Endothelial cell of umbilical vein (primary cell): ENCODE results near the gene CD226. TPM values are rescaled to one million over a fixed set of nuclear protein-coding genes. Genes with fewer than 3 reads are reported as not detected.

Experiments used
- BruUV-seq: library from RNA; stranded (reverse); fragments of 400-500 nt; replicated peaks from 2 replicates; lab custom pipeline; 2021; lab: Mats Ljungman, UMichigan
- CTCF ChIA-PET: fragments of 300-600, 350-600 bp; sonication (Branson Sonifier 250); formaldehyde crosslinking; loops from one replicate; lab custom pipeline; 2021; ENCODE audit warnings: antibody characterized with exemption, inconsistent platforms; lab: Charles Lee
- POLR2A ChIA-PET: fragments of 300-600, 350-600 bp; sonication (Branson Sonifier 250); formaldehyde crosslinking; loops from one replicate; lab custom pipeline; 2021; ENCODE audit warnings: antibody characterized with exemption, inconsistent platforms; lab: Charles Lee
- DNase-seq: peaks from one replicate; pipeline ENCODE4 v3.0.0-alpha.2; 2011; ENCODE audit warnings: low read depth, low spot score
- FAIRE-seq: peaks from 2 replicates; lab custom pipeline; 2011; peaks lifted over from hg19 to GRCh38; lab: Jason Lieb, UNC
- H2AFZ ChIP-seq: 2 replicates; pipeline ENCODE4 v1.6.0; 2012; ENCODE audit warnings: low read depth, low read length, control low read depth, inconsistent platforms
- H3K27ac ChIP-seq: 2 replicates; pipeline ENCODE4 v1.5.1; 2011; ENCODE audit warnings: low read depth, mild to moderate bottlenecking, control low read depth, low read length, moderate library complexity; ENCODE audit not compliant: insufficient read depth
- H3K27me3 ChIP-seq, 2 experiments: 2 replicates each; pipeline versions ENCODE4 v1.6.0 to v1.6.1; 2011; ENCODE audit warnings: low read length in 2 of 2, mixed read lengths in 1 of 2; ENCODE audit not compliant: control insufficient read depth in 2 of 2, insufficient read depth in 2 of 2
- H3K36me3 ChIP-seq, 2 experiments: 2 replicates in 1 of 2; 3 replicates in 1 of 2; pipeline ENCODE4 v1.5.1; 2011; ENCODE audit warnings: low read length in 2 of 2, mild to moderate bottlenecking in 1 of 2, moderate library complexity in 1 of 2; ENCODE audit not compliant: control insufficient read depth in 2 of 2, insufficient read depth in 2 of 2; ENCODE audit errors: extremely low read depth in 1 of 2
- H3K4me1 ChIP-seq: 3 replicates; pipeline ENCODE4 v1.5.1; 2011; ENCODE audit warnings: mild to moderate bottlenecking, low read length; ENCODE audit not compliant: control insufficient read depth, insufficient read depth; ENCODE audit errors: extremely low read depth
- H3K4me2 ChIP-seq: 2 replicates; pipeline ENCODE4 v1.6.1; 2011; ENCODE audit warnings: low read length, control low read depth, mixed read lengths; ENCODE audit not compliant: insufficient read depth
- H3K4me3 ChIP-seq, 3 experiments: fragments of 200-600 bp in 1 of 3; sonication (generic), shearing (Covaris generic) in 1 of 3; replicated peaks in 1 of 3; 2 replicates each; pipeline ENCODE4 v1.5.1; 2011 to 2016; ENCODE audit warnings: control low read depth in 3 of 3, low read length in 3 of 3, mild to moderate bottlenecking in 2 of 3, inconsistent platforms in 1 of 3, low read depth in 1 of 3, moderate library complexity in 1 of 3; ENCODE audit not compliant: insufficient read depth in 1 of 3
- H3K79me2 ChIP-seq: 2 replicates; pipeline ENCODE4 v1.6.0; 2012; ENCODE audit warnings: low read length, inconsistent platforms; ENCODE audit not compliant: control insufficient read depth, insufficient read depth
- H3K9ac ChIP-seq: replicated peaks from 2 replicates; pipeline ENCODE3; 2011; ENCODE audit warnings: low read length, control low read depth; ENCODE audit not compliant: insufficient read depth; ENCODE audit errors: extremely low read depth
- H3K9me1 ChIP-seq: replicated peaks from 3 replicates; pipeline ENCODE4 v1.6.0; 2011; ENCODE audit warnings: mild to moderate bottlenecking, low read length; ENCODE audit not compliant: control insufficient read depth, insufficient read depth; ENCODE audit errors: extremely low read depth
- H3K9me3 ChIP-seq: replicated peaks from 2 replicates; pipeline ENCODE4 v1.5.1; 2012; ENCODE audit warnings: low read length, inconsistent platforms; ENCODE audit not compliant: control insufficient read depth, insufficient read depth
- H4K20me1 ChIP-seq: replicated peaks from 2 replicates; pipeline ENCODE3; 2011; ENCODE audit warnings: mild to moderate bottlenecking, low read length; ENCODE audit not compliant: control insufficient read depth, insufficient read depth; ENCODE audit errors: extremely low read depth
- CTCF ChIP-seq, 2 donors: IDR thresholded peaks; 1 replicate in 1 of 2; 2 replicates in 1 of 2; pipeline ENCODE4 v1.5.1; 2011; ENCODE audit warnings: low read length in 2 of 2, mild to moderate bottlenecking in 2 of 2, moderate library complexity in 2 of 2, control low read depth in 1 of 2, inconsistent platforms in 1 of 2, low read depth in 1 of 2; ENCODE audit not compliant: insufficient read depth in 1 of 2; ENCODE audit errors: extremely low read depth in 1 of 2
- EZH2 ChIP-seq: IDR thresholded peaks from 2 replicates; pipeline ENCODE4 v1.6.1; 2012; ENCODE audit warnings: borderline replicate concordance, low read depth, mild to moderate bottlenecking, moderate library complexity, low read length, inconsistent platforms; ENCODE audit not compliant: severe bottlenecking
- FOS ChIP-seq: IDR thresholded peaks from 2 replicates; pipeline ENCODE4 v1.6.1; 2011; ENCODE audit warnings: mild to moderate bottlenecking, low read length, moderate library complexity, borderline replicate concordance; ENCODE audit not compliant: insufficient read depth
- GATA2 ChIP-seq: IDR thresholded peaks from 2 replicates; pipeline ENCODE4 v1.7.0; 2011; ENCODE audit warnings: low read depth, mild to moderate bottlenecking, moderate library complexity, mixed read lengths, low read length; ENCODE audit not compliant: insufficient read length, insufficient read depth
- JUN ChIP-seq: IDR thresholded peaks from 2 replicates; pipeline ENCODE4 v1.6.1; 2011; ENCODE audit warnings: borderline replicate concordance, low read depth; ENCODE audit not compliant: insufficient read length, insufficient read depth
- MAX ChIP-seq: IDR thresholded peaks from 2 replicates; pipeline ENCODE4 v1.6.1; 2011; ENCODE audit not compliant: insufficient read depth, insufficient read length
- MYC ChIP-seq: IDR thresholded peaks from one replicate; pipeline ENCODE4 v1.6.1; 2011; ENCODE audit warnings: mild to moderate bottlenecking, low read depth, low read length
- POLR2A ChIP-seq: IDR thresholded peaks from 2 replicates; pipeline ENCODE4 v1.6.1; 2012; ENCODE audit warnings: low read depth, mild to moderate bottlenecking, control low read depth, low read length
- POLR2AphosphoS5 ChIP-seq: IDR thresholded peaks from 2 replicates; pipeline ENCODE4 v1.6.1; 2012; ENCODE audit warnings: low read depth, mild to moderate bottlenecking, control low read depth, low read length, moderate library complexity; ENCODE audit not compliant: insufficient read depth
- dilution Hi-C: fragments of 300-500 bp; cut with MboI; formaldehyde crosslinking; loops from one replicate; pipeline ENCODE4 v1.15.0; 2019; ENCODE audit warnings: low sequenced_read_pairs; ENCODE audit not compliant: extremely low pct_ligation_motif_present
- intact Hi-C: fragments of 100-400 bp; cut with micrococcal nuclease; formaldehyde crosslinking; loops from one replicate; pipeline ENCODE4 v1.10.0; 2022
- polyA plus RNA-seq, 4 experiments: library from polyadenylated mRNA; depleted of rRNA in 3 of 4; stranded (reverse) in 3 of 4; unstranded in 1 of 4; fragments of >200 nt; gene quantifications; 2 replicates each; pipeline versions ENCODE4 v1.2.1 to v1.2.3, GENCODE V29; 2011 to 2012; ENCODE audit warnings: missing spikeins in 1 of 4
- total RNA-seq: library from RNA; stranded (reverse); gene quantifications from 2 replicates; pipeline ENCODE4 v1.2.3, GENCODE V29; 2021

Gene CD226
- total and polyA plus RNA-seq, 2 donors (not counting 3 experiments of a cell fraction or from before 2014, with no cell fraction given) = 0.20 TPM; not detected in 1

DNA sequence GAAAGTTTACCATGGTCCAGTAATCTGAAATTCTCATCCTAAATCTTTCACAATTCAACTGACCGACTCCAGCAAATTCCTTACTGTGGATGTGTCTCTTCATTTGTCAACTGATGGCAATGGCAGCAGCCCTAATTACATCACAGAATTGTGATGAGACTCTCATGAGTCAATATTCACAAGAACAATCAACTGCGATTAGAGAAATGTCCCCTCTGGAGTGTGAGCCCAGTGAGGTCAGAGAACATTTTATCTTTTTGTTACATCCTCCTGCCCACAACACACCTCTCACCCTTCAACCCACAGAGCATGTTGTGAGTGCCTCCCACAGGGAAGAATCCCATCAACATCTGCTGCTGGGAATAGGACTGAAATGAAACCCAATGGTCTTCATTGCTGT, 73.6 kb downstream of the CD226 start:
- H3K9ac ChIP-seq = no peak overlapping the region
- no peaks in the 10 kb centered on the region for H3K79me2 ChIP-seq
- TF ChIP-seq CTCF (IDR thresholded peaks at IDR 0.05; ENCODE audit: extremely low read depth in 1 of 2, insufficient read depth in 1 of 2, low read depth in 1 of 2, low read length in 2 of 2) (no peak), MAX (no peak), POLR2AphosphoS5 (no peak), MYC (no peak), JUN (no peak), POLR2A (no peak), FOS (no peak), GATA2 (no peak), EZH2 (no peak)
- ChIA-PET CTCF (no interaction called here), POLR2A (no interaction called here)
- H3K9me3 ChIP-seq = no peaks in the 10 kb centered on the region
- no peak overlapping the region for H3K27ac ChIP-seq
- H3K27me3 ChIP-seq = no peaks in the 10 kb centered on the region
- H2AFZ ChIP-seq = no peak overlapping the region
- BruUV-seq = no TSS peak
- dilution Hi-C loops (no loop called here), intact Hi-C loops (no loop called here)
- no peak for DNase-seq
- H3K36me3 ChIP-seq = no peaks in the 10 kb centered on the region
- no peak overlapping the region for H3K4me2 ChIP-seq
- H3K4me3 ChIP-seq = no peak overlapping the region
- H3K9me1 ChIP-seq = no peaks in the 10 kb centered on the region
- no peak for FAIRE-seq
- no peaks in the 10 kb centered on the region for H4K20me1 ChIP-seq
- H3K4me1 ChIP-seq = no peaks in the 10 kb centered on the region
